Heart left ventricle (tissue), 13 donors: ENCODE results near the gene MAPK12.

Experiments
- CTCF ChIP-seq, 12 donors: fragments of 200-600 bp; sonication (generic) in 4 of 12; IDR thresholded peaks; one replicate each; pipeline versions ENCODE4 v1.5.0 to v1.8.0; 2018 to 2022; ENCODE audit warnings: antibody characterized with exemption in 12 of 12, mild to moderate bottlenecking in 5 of 12
- POLR2A ChIP-seq, 2 donors: fragments of 450-650 bp; IDR thresholded peaks; one replicate each; pipeline ENCODE4 v1.6.1; 2017; ENCODE audit warnings: antibody characterized with exemption in 2 of 2, mild to moderate bottlenecking in 2 of 2, moderate library complexity in 2 of 2
- donor health status: ischemic (EF 13 %, LVEDD 7.1; RV severe dilation, severe dysfunction).
- donor health status: DM: no; HTN: yes; CAD: no.
- donor health status: DM: no; HTN: no; CAD: no.
- donor health status: ischemic (EF 25% LVEDD 6.9; RV normal size, moderate dysfunction).
- donor health status: ischemic (EF 25% LVEDD 5.7; RV mildly dilated, moderate dysfunction).
- donor health status: ischemic (EF 35%, LVEDD 5.7; RV mildly dilated, moderate dysfunction).
- donor health status: nonischemic (EF 11% LVEDD 7.7; RV severe dilation, severe dysfunction).
- donor health status: DM: yes; HTN: yes; CAD: no.
- donor health status: PGD.
- donor health status: ischemic (EF 29% LVEDD 5.4; RV normal size, mild dysfunction).
- donor health status: nonischemic (EF 23%, LVEDD 6.1; RV moderate dilation, normal function).

- TF ChIP-seq CTCF (IDR thresholded peaks at IDR 0.05) (no peak), POLR2A (IDR thresholded peaks at IDR 0.05) (no peak)
Measured at GRCh38 chr22:50208430-50208938, 53.0 kb downstream of the MAPK12 start.
